GM19025 (cell line): Measurements from ENCODE around the gene PCNX2.

ENCODE experiments used
- ATAC-seq: cut with Tn5 transposase; IDR thresholded peaks from one replicate; pipeline ENCODE4 v1.9.1; 2021; ENCODE audit warnings: mild to moderate bottlenecking, low read depth, moderate library complexity; ENCODE audit not compliant: unreplicated experiment

The PCNX2 gene

DNA sequence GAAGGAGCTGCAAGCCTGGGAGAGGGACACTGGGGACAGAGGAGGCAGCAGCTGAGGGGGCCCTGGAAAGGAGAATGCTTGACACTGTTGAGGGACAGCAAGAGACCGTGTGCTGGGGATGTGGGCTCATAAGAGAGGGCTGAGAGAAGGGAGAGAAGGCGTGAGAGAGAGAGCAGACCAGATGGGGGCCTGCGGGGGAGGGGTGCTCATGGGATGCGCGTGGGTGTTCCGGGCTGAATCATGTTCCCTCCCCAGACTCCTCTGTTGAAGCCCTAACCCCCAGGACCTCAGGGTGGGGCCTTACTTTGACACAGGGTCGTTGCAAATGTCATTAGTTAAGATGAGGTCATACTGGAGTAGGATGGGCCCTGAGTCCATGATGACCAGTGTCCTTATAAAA, 304.3 kb downstream of the PCNX2 start:
- no peak for ATAC-seq

DNA sequence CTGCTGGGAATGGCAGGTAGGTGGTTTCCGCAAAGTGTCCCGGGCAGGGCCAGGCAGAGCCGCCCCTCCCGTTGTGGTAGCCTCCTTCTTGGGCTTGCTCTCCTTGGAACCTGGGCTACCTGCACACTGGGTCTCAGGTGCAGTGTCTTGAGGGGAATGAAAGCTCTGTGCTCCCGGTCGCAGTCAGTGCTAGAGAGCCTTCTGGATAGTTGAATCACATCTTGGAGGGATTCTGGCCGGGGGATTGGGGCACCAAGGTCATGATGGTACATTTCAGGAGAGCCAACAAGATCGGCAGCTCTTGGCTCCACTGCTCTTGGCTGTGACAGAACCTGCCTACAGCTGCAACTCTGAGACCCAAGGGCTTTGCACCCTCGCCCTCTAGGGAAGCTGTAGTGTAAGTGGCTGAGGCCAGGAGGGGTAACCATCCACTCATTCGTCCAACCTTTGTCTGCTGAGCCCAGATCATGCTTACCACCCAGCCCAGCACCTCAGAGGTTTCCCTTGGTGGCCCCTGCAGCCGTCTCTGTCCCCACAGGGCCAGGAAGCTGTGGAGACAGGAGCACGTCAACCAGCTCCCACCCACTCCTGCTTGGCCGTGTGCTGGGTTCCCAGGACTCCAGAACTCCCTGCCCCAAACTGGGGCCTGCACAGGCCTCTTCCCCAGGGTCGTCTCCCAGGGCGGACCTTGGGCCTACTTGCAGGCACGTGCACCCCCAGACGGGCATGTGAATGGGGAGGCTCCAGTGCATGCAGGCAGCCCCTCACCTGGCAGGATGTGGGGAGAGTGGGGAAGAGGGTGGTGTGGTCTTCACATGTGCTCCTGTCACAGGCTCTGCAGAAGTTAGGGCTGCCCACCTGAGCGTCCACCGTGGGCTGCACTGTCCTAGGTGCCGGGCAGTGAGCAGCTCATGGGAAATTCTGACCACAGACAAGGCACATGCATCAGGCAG, 305.1 kb downstream of the PCNX2 start:
- no peak for ATAC-seq

DNA sequence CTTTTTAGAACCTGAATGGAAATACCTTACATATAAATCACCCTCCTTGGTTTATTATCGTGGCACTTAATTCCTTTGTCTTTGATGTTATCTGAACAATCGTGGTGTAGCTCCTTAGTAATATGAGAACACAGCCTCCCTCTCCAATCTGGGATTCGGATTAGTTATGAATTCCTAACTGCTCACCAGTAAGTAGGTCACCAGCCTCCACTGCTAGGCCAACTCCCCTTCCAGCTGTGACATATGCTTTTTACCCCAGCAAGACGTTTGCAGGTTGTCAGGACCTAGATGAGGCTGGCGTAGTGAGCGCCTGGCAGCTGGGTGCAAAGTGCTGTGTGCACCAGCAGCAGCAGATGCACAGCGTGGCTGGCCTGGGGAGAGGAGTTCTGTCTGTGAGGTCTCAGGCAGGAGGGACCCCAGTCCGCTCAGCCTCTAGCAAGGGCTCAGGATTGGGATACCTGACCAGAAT, 306.9 kb downstream of the PCNX2 start:
- no peak for ATAC-seq

DNA sequence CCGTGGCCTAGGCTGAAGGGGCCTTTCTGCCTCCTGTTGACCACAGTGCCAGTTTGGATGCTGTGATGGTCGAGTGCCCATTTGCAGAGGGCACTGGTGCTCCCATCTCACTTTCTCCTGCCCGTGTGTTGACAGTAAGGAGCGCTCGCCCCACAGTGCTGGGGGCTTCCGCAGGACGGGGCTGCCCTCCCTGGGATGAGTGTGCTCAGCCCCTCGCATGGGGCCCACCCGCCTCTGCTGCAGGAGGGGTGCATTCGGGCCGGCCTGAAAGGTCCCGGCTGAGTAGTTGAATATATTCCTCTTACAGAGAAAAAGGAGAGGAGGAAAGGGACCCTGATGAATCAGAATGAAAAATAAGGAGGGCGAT, 307.8 kb downstream of the PCNX2 start:
- no peak for ATAC-seq

DNA sequence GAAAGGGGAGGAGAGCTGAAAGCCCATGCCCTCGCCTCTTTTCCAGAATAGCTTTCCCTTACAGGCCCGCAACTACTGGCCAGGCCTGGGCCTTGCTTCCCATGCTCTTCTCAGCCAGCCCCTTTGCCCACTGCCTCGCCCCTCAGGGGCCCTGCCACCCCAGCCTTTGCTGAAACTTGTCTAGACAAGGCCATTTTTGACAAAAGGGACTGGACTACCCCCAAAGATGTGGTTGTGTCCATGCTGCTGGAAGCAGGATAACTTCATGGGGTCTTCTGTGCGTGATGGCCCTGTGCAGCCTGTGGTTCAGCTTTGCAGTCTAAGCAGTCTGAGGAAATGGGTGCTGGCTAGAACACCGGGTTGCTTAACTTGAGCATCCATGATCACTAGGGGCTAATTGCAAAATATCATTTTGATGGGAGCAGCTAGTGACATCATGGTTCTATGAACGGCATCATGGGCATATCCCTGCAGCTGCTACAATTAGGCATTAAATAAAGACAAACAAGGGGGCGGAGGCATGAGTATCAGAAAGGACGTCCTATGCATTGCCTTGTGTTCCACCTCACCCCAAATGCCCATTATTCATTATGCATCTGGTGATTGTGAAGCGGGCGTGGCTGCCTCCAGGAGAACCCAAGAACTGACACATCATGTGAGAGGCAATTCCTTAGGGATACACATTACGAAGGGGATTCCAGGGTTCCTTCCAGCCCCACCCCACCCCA, 308.3 kb downstream of the PCNX2 start:
- no peak for ATAC-seq

DNA sequence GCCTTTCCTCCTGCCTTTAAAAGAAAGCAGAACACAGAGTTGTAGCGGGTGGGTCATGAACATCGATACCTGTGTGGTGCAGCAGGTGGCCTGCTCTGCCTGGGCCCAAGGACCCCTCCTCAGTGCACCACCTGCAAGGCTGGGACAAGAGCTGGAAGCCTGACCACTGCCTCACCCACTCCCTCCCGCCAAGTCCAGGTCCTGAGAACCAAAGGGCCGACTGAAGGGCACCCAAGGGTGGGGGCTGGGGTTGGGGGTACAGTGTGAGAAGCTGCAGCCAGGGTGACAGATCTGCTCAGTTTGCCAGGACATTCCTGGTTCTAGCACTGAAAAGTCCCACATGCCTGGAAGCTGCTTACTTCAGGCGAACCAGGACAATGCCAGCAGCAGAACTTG, 309.0 kb downstream of the PCNX2 start:
- no peak for ATAC-seq

DNA sequence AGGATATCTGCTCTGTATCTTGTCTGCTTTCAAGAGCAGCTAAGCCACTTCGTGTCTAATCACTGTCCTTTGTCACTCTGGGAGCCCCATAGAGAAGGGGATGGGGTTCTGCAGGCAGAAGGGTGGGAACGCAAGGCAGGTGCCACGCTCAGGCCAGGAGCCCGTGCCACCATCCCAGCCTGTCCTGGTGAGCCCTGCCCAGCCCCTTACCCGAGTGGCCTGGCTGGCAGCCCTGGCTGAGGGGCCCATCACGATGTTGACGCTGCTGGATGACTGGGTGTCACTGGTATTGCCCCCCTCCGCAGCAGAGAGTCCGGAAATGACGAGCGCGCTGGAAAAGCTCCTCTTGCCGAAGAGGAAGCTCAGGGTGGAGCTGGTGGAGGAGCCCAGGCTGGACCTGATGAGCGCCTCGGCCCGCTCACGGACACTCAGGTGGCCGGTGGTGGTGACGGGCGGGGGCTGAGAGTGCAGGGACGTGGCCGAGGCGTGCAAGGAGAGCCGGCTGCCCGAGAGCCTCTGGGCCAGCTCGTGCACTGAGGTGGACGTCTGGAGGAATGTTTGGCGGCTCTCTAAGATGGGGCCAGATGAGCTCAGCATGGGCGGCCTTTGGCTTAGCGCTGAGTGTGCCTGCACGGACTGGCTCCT, 309.5 kb downstream of the PCNX2 start:
- no peak for ATAC-seq

DNA sequence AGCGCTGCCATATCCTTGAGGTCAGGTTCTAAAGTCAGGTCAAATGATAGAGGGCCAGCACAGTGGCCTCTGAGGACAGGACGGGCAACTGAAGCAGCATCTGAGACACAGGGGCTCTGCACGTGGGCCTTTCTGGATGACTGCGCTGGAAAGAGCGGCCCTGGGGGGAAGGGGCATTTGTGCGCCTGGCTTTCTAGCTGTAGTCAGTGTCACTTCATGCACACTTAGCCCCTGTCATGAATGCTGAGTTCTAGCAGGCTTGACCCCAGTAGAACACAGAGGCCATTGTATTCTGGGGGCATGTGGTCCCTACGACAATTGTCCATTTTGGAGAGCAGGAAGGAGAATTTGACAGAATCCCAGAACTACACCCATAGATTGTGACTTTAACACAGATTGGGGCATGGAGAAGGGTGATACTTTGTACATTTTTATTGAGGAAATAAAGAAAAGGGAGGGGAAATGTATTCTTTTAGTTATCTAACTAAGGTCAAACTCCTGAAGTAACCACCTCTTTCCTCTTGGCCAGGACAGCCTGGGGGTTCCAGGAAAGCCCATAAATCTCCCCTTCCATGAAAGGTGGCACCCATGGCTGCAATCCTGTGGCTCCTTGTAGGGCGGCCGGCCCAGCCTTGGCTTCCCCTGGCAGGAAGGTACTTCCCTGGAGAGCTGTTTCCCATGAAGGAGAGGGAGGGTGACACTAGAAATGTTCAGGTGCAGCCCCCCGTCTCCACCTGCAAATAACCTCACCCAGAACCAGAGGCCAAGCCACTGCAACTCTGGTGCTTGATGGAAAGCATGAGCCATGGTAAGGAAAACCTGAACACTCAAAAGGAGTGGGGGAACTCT, 310.7 kb downstream of the PCNX2 start:
- no peak for ATAC-seq

DNA sequence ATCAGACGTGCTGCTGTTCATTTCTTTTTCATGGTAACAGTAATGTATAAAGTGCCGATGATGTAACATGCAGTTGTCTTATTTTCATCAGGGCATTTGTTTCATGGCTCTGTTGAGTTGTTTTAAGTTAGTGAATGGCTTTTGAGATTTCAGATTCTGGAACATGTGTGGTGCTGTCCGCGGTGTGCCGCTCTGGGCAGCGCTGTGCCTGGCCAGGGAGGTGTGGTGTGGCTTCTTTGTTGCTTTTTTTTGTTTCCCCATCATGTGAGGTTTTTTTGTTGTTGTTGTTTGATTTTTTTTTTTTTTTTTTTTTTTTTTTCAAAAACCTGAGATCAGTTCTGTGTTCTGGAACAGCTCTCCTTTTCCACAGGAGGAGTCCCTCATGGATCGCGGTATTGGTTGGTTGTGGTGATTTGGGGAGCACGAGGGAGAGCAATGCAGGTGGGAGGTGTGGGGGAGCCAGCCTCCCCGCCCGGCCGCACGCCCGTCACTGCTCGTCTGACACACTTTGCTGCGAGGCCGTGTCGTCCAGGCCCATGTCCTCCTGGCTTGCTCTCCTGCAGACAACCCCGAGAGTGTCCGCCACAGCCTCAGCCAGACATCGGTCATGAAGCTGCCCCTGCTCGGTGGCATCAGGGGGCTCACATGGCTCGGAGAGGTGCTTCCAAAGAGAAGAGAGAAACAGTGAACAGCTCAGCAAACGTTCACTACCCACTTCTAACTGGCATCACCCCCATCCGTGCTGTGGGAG, 311.5 kb downstream of the PCNX2 start:
- no peak for ATAC-seq

DNA sequence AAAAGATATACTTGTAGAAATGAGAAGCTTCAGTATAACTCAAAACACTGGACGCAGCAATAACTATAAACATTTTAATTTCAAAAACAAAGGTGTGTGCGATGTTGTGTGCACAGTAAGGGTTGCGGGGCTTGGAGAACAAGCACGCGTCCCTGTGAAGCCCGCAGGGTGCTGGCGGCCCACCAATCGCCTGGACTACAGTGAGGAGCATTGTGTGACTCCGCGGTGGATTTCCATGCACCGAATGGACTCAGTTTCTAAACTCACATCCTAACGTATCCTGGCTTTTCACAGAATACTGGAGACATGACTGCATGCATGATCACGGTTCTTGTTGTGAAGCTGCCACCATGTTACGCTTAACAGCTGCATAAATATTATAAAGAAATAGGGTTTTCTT, 312.1 kb downstream of the PCNX2 start:
- ATAC-seq: no peak

DNA sequence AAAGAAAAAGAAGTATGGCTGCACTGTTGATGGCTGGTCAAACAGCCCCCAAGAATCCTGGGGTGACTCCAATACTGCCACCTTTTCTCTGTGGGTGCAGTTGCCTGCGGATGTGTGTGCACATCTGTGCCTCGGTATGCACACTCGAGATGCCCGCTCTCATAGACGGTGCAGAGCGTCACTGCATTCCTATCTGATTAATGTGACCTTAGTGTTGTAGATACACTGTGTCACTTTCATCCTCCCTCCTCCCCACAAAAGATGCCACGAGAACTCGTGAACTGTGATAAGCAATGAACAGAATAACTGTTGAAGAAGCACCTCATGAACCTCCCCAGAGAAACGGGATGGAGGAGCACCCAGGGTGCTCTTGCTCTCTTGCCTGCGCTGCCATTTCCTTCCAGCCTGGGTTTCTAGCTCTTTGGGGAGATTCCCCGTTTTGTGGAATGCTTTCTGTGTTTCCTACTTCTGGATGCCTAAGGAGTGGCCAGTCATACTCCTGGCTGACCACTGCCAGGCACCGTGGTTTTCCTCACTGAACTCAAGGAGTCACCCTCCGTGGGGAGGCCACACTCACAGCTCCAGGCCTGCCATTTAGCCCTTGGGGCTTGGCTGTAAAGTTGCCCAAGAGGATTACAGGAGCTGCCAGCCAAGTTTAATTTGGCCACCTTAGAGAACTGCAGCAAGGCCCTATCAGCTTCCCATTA, 313.1 kb downstream of the PCNX2 start:
- ATAC-seq: no peak

DNA sequence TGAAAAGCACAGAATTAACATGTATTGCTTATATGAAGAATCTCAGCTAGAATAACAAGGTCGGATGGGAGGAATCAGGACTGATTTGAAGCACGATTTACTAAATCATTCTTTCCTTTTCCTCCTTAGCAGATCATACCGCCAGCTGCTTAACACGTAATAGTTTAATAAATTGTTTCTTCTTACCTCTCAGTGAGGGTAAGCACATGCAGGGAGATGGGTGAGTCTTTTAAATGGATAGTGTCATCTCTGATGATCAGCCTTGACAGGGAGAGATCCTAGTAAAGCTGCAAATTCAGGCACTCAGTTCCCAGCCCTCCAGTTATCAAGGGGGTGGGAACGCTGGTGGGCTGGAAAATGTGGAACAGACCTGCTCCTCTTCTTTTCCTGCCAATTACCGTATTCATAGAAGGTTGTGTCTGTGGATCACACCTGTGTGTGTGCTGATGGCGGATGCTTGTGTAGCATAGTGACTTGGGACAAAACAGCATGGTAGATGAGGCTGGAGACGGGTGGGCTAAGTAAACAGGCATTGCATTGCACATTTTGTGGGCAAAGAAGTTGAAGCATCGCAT, 314.5 kb downstream of the PCNX2 start:
- ATAC-seq: no peak

DNA sequence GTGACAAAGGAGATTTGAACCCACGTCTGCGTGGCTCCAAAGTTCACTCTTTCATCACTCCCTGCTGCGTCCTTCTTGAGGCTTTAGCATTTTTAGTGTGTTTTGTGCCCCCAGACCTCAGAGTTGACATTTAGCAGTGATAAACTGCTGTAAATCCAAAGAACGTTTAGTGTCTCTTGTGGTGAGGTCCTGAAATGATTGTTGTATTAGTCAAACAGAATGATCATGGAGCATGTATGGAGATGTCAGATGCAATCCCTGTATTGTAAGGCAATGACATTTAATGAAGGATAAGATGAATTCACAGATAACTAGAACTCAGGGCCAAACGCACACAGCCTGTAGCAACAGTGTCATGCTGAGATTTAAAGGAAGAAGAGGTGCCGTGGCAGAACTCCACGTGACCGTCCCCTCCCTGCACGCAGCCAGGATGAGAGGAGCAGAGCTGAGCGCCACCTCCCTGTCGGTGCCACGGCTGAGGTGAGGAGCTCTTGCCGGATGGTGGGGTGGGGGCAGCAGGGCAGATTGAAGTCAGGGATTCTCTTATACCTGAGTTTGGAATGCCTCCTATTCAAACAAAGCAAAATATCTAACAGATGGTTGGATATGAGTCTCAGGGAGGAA, 315.1 kb downstream of the PCNX2 start:
- ATAC-seq: no peak

DNA sequence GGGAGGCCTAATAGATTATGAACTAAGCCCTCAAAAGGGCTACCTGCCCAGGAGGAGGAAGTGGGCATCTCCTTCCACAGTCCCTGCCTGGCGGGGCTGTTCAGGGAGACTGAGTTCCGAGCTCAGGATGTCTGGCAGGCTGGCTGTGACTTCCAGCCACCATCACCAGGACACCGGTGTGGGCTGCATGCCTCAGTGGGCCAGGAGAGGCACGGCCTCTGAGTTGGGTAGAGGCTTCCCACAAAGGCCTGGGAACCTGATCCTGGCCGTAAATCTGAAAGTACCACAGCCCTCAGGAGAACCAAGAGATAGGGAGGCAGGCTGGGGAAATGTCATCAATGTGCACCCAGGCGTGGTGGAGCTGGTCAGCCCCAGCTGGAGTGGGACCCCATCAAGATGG, 316.0 kb downstream of the PCNX2 start:
- ATAC-seq: no peak

DNA sequence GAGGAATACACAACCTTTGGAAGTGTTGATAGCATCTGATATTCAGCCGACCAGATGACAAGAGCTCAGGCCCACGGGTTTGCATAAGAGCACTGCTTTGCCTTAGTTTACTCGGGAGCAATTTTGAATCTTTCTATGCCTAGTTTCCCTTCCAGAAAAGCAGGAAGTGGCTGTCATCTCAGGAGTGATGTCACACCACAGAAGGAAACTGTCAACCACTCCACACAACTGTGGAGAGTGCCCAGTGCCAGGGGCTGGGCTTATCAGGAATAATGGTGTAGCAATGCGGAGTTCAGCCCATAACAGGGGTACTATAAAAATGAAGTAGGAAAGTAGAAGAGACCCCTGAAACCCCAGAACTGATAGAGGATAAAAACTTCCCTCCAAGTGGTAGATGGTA, 316.7 kb downstream of the PCNX2 start:
- ATAC-seq: no peak

DNA sequence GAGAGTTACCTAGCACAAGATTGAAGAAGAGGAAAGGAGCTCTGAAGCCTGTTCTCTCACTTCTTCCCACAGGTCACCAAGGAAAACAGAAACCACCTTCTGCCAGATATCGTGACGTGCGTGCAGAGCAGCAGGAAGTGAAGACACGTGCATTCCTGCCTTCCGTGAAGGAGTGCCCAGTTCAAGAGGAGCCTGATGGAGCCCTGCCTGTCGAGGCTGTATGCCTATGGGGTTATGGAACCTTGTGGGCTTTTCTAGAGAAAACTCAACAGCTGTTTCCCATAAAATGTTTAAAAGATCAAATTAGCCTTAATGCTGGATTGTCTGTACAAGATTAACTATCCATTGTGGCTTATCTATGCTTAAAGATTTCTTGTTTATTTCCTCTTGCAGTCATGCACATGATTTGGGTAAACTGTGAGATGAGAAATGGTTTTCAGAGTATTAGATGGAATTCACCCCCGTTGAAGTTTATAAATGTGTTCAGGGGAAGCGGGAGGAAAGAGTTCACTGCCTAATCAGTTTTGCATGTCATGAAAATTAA, 317.4 kb downstream of the PCNX2 start:
- ATAC-seq: no peak

DNA sequence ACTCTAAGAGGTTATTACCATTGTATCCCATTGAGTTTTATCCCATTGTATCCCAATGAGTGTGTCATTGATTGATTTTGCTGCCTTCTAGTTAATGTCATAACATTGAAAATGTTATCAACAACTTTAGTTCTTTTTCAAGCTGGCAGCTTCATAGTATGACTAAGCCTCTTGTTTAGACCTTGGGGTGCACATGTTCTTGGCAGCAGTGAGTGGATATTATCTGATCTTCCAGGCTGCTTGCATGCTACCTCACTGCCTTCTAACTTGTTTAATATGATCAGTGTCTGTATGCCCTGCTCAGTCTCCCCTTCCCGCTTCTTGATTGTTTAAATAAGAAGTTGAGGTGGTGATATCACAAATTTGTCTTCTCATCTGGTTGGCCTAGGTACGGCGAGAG, 320.6 kb downstream of the PCNX2 start:
- ATAC-seq: no peak
